Mucosa of stomach (tissue), 1 donor: ENCODE results near the gene M1AP.

Experiments
- H3K27me3 ChIP-seq: one replicate; pipeline ENCODE4 v1.7.0; 2013; ENCODE audit warnings: mild to moderate bottlenecking, low read length; ENCODE audit not compliant: control insufficient read depth, insufficient read depth
- H3K36me3 ChIP-seq: one replicate; pipeline ENCODE4 v1.7.0; 2013; ENCODE audit warnings: low read length; ENCODE audit not compliant: control insufficient read depth, insufficient read depth
- H3K4me1 ChIP-seq: one replicate; pipeline ENCODE4 v1.7.0; 2013; ENCODE audit warnings: mild to moderate bottlenecking, low read length; ENCODE audit not compliant: control insufficient read depth, insufficient read depth
- H3K4me3 ChIP-seq: one replicate; pipeline ENCODE4 v1.7.0; 2013; ENCODE audit warnings: low read length
- H3K9ac ChIP-seq: one replicate; pipeline ENCODE4 v1.7.0; 2013; ENCODE audit warnings: mild to moderate bottlenecking, low read length, moderate library complexity
- H3K9me3 ChIP-seq: one replicate; pipeline ENCODE4 v1.7.0; 2013; ENCODE audit warnings: mild to moderate bottlenecking, low read length, moderate library complexity; ENCODE audit not compliant: control insufficient read depth
- donor health status: Pancreatic carcinoma.

Gene M1AP

GRCh38 chr2:74530239-74531187, 117.6 kb downstream of the M1AP start:
- H3K9me3 ChIP-seq, result no peaks in the 10 kb centered on the region
- no peaks in the 10 kb centered on the region for H3K27me3 ChIP-seq
- H3K4me1 ChIP-seq, result peaks cover 27% of the 10 kb centered on the region
- H3K9ac ChIP-seq, result peak overlapping the region; percentile 94
- peaks cover 16% of the 10 kb centered on the region for H3K36me3 ChIP-seq
- peak overlapping the region; percentile 64 for H3K4me3 ChIP-seq

- Histone ChIP-seq H3K36me3 (peaks cover 16% of the 10 kb centered on the region), H3K9me3 (no peaks in the 10 kb centered on the region), H3K27me3 (no peaks in the 10 kb centered on the region), H3K4me3 (peak within 1 kb of the TSS; percentile 95), H3K9ac (peak within 1 kb of the TSS; percentile 94), H3K4me1 (peaks cover 31% of the 10 kb centered on the region)
Measured at GRCh38 chr2:74529357-74530238, 118.5 kb downstream of the M1AP start, which contains the start of the genes AUP1 and HTRA2. Gene AUP1 (minus strand): TSS chr2:74529706. CDS start chr2:74529629, 77 bp downstream. Gene HTRA2 (plus strand): TSS chr2:74529933. CDS start chr2:74530007, 74 bp downstream.

DNA sequence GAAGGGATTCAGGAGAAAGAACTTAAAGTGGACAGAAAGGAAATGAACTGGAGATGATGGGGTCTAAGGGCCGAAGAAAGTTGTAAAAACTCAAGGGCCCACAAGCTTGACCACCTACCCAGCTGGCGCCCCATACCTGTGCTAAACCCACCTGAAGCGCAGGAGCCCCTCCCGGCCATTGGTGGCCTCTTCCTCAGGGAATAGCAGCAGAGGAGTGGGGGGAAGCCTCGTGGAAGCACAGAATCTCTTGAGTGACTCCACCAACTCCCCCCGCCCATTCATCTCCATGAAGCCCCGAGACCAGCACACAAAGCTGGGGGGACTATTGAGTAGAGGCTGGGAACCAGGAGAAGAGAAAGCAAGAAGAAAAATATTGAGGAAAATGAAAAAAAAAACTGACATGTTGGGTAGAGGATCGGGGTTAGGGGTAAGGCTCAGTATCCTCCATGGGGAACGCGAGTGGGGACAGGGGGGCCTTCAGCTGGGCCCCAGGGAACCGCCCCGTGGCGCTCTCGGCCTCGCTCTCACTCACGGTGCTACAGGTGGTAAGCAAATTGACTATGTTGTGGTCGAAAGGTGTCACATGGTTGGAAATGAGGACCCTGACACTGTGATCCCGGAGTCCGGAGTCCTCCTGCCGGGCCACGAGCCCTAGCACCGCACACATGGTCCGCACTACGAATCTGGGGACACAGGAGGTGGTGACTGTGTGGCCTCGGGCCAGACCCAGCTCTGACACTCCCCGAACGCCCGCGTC, 119.4 kb downstream of the M1AP start:
- peak overlapping the region; percentile 95 for H3K4me3 ChIP-seq
- H3K4me1 ChIP-seq, result peaks cover 31% of the 10 kb centered on the region
- peaks cover 16% of the 10 kb centered on the region for H3K36me3 ChIP-seq
- H3K9ac ChIP-seq, result peak overlapping the region; percentile 94
- no peaks in the 10 kb centered on the region for H3K27me3 ChIP-seq
- no peaks in the 10 kb centered on the region for H3K9me3 ChIP-seq

DNA sequence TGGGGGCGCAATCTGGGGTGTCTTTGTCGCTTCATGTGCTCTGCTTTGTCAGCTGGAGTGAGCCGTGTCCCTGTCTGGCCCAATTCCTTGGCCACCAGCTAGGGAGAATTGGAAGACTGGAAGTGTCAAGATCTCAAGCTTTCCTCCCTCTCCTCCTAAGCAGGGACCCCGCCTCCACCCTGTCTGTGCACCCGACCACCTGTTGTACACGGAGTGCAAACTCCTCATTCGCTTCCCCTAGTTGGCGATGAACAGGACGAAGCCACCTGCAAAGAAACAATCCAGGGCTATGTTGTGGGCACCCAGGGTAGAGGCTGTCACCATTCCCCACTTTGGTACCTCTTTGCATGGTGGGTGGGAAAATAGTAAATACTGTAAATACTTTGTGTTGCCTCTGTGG, 120.4 kb downstream of the M1AP start:
- no peaks in the 10 kb centered on the region for H3K9me3 ChIP-seq
- peaks cover 16% of the 10 kb centered on the region for H3K36me3 ChIP-seq
- peaks cover 31% of the 10 kb centered on the region for H3K4me1 ChIP-seq
- H3K9ac ChIP-seq, result no peak overlapping the region
- no peak overlapping the region for H3K4me3 ChIP-seq
- H3K27me3 ChIP-seq, result no peaks in the 10 kb centered on the region

GRCh38 chr2:74526649-74527230, 121.4 kb downstream of the M1AP start:
- peaks cover 31% of the 10 kb centered on the region for H3K4me1 ChIP-seq
- no peak overlapping the region for H3K4me3 ChIP-seq
- H3K36me3 ChIP-seq, result peaks cover 16% of the 10 kb centered on the region
- H3K9me3 ChIP-seq, result no peaks in the 10 kb centered on the region
- H3K9ac ChIP-seq, result no peak overlapping the region
- H3K27me3 ChIP-seq, result no peaks in the 10 kb centered on the region

DNA sequence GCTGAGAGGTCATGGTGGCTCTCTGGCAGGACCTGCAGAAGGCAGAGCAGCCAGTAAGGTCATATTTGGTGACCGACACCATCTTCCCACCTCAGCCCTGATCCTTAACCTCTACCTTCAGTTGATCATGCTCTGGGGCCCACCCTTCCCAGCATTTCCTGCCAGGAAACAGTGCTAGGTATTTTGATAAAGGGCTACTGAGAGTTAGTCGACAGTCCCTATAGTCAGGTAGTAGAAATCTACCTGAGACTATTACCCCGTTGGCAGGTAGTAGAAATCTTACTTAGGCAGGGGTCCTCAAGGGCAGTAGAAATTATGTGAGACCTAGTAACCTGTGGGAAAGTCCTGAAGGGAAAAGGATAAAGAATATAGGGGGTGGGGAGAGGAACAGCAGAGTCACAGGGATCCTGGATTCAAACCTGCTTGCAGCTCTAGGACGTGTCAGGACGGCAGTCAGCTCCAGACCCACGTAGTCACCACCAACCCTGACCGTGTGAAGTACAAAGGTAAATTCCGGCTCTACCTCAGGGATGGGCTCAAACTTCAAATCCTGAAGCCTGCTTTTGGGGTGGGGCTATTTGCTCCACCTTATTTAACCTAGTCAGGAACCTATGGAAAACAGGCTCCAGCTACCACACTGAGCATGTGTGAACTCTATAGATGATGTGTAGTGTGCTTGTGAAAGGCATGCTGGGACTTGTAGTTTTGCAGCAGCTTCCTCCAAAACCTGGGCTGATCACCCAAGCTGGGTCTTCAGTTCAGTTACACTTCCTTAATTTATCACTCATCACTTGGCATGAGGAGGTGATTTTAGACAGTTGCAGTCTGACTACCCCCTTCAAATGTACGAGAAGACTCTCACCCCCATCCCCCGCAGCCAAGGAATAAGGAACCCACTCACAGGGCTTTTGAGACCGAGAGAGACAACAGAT, 122.1 kb downstream of the M1AP start, which contains the start of gene DQX1:
DQX1 (minus strand) TSS at position 515 of the 932 bp plus-strand sequence; CDS start at position 13, 502 bp downstream.
- Histone ChIP-seq H3K36me3 (peaks cover 16% of the 10 kb centered on the region), H3K27me3 (no peaks in the 10 kb centered on the region), H3K9me3 (no peaks in the 10 kb centered on the region), H3K9ac (peak within 1 kb of the TSS; percentile 51), H3K4me3 (no peak within 1 kb of the TSS), H3K4me1 (peaks cover 25% of the 10 kb centered on the region)

DNA sequence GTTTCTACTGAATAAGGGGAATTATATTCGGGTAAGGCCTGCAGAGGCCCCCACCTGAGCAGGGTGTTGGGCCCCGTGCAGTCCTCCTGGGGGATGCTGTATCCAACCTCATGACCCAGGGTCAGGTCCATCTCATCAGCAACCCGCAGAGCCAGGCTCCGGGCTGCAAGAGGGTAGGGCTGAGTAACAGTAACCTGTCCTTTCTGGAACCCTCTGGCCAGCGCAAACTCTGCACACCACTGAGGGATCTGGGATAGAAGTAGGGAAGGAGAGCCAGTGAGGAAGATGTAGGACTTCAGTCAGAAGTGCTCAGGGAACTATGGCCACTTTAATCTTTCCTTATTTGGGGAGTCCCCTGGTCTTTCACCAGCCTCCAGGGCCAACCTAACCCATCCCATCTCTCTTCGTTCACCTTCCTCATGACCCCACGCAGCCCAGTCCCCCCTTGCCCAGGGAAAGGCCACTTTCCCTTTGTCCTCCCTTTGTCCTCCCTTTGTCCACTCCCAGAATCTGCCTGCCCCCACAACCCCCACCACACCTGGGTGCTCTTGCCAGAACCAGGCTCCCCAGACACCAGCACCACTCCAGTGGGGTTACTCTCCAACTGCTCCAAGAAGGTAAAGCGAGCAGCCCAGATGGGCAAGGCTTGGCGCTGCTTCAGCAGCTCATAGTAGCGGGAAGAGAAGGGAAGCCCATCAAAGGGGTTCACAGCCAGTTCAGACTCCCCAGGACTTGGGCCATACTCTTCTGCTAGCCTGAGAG, 123.0 kb downstream of the M1AP start:
- Histone ChIP-seq H3K27me3 (no peaks in the 10 kb centered on the region), H3K36me3 (peaks cover 16% of the 10 kb centered on the region), H3K4me1 (peaks cover 20% of the 10 kb centered on the region), H3K9me3 (no peaks in the 10 kb centered on the region), H3K9ac (peak overlapping the region; percentile 51), H3K4me3 (no peak overlapping the region)

GRCh38 chr2:74524005-74524404, 124.1 kb downstream of the M1AP start:
- Histone ChIP-seq H3K9me3 (no peaks in the 10 kb centered on the region), H3K27me3 (peaks cover 6% of the 10 kb centered on the region), H3K4me1 (peaks cover 20% of the 10 kb centered on the region), H3K9ac (no peak overlapping the region), H3K4me3 (no peak overlapping the region), H3K36me3 (peaks cover 16% of the 10 kb centered on the region)

DNA sequence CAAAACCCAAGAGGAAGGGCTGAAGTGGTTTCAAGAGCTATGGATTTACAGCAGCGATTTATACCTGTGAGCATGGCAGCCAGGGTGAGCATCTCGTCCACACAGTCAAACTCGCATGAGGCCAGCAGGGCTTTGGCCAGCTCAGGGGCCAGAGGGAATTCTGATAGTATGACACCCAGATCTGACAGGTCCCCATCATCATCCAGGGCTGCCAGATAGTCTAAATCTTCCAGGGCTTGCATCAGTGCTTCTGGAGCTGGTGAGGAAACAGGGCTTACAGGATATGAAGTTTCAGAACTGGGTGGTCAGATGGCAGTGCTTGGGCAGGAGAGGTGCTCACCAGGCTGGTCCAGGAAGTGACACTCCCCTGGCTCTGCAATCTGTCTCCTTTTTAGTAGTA, 125.6 kb downstream of the M1AP start:
- Histone ChIP-seq H3K27me3 (peaks cover 19% of the 10 kb centered on the region), H3K4me1 (peaks cover 6% of the 10 kb centered on the region), H3K9ac (no peak overlapping the region), H3K9me3 (no peaks in the 10 kb centered on the region), H3K36me3 (peaks cover 10% of the 10 kb centered on the region), H3K4me3 (no peak overlapping the region)

DNA sequence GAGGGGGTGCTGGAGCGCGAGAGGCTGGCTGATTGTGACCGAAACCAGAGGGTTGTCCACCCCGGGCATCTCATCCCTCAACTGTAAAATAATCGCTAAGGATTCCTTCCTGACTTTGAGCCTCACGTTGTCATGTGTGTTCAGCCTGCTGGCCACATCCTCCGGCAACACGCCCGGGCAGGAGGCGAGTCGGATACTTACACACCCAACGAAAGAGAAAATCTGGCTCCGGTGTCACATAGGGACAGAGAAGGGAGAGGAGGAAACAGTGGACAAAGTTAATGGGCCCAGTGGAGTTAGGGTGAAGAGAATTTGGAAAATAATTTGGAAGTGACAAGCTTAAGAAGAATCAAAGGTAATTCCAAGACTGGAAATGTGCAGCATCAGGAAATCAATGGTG, 131.5 kb downstream of the M1AP start:
- Histone ChIP-seq H3K9ac (no peak overlapping the region), H3K27me3 (peaks cover 76% of the 10 kb centered on the region), H3K4me3 (peak overlapping the region; percentile 19), H3K9me3 (no peaks in the 10 kb centered on the region), H3K36me3 (no peaks in the 10 kb centered on the region), H3K4me1 (peaks cover 21% of the 10 kb centered on the region)
